Activated naive CD8-positive, alpha-beta T cell treated with anti-CD3 and anti-CD28 coated beads, Interleukin-2, amount 10 ng/mL, durations not matched to agents 7 days and 5 days (primary cell): ENCODE results near the gene THOC3. TPM values are rescaled to one million over a fixed set of nuclear protein-coding genes. Genes with fewer than 3 reads are reported as not detected.
"Not testable (repeated sequence)": the region's sequence is repeated elsewhere in the genome, so short reads cannot be mapped to it uniquely, and the experiment has no call there.

Experiments
- ATAC-seq: fragments of 150-1000 bp; cut with Tn5 transposase; one replicate; pipeline ENCODE4 v1.10.0; 2021; ENCODE audit warnings: low read depth, moderate library complexity
- POLR2A ChIA-PET: fragments of 350-600 bp; sonication (Branson Sonifier 250); formaldehyde crosslinking; loops from one replicate; lab custom pipeline; 2021; ENCODE audit warnings: antibody characterized with exemption; lab: Charles Lee
- DNase-seq: peaks from one replicate; pipeline ENCODE4 v3.0.0; 2021
- H3K27ac Mint-ChIP-seq: one replicate; pipeline ENCODE4 v1.8.0; 2022; ENCODE audit warnings: mild to moderate bottlenecking, mixed read lengths
- H3K27me3 Mint-ChIP-seq: one replicate; pipeline ENCODE4 v1.8.0; 2022; ENCODE audit warnings: mild to moderate bottlenecking, moderate library complexity, mixed read lengths
- H3K36me3 Mint-ChIP-seq: one replicate; pipeline ENCODE4 v1.8.0; 2021; ENCODE audit warnings: mild to moderate bottlenecking, mixed read lengths
- H3K4me1 Mint-ChIP-seq: one replicate; pipeline ENCODE4 v1.8.0; 2021; ENCODE audit warnings: mixed read lengths
- H3K4me3 Mint-ChIP-seq: one replicate; pipeline ENCODE4 v1.8.0; 2022; ENCODE audit warnings: mild to moderate bottlenecking, moderate library complexity, mixed read lengths
- H3K9me3 Mint-ChIP-seq: one replicate; pipeline ENCODE4 v1.8.0; 2021; ENCODE audit warnings: mixed read lengths
- total RNA-seq, 2 experiments: library from RNA; stranded (reverse); gene quantifications; one replicate each; pipeline ENCODE4 v1.2.3, GENCODE V29; 2021

Gene THOC3
- 10 to 100 TPM; 49.6 to 54.6 TPM for total RNA-seq

GRCh38 chr5:175967471-175968372 is at the start of gene THOC3:
THOC3 (minus strand) TSS chr5:175968315; CDS start chr5:175968208, 107 bp downstream.
- H3K9me3 Mint-ChIP-seq, H3K27me3 Mint-ChIP-seq, H3K4me1 Mint-ChIP-seq, H3K36me3 Mint-ChIP-seq, POLR2A ChIA-PET: not testable (repeated sequence)
- Mint-ChIP-seq H3K4me3 (peak within 1 kb of the TSS; percentile 85), H3K27ac (peak within 1 kb of the TSS; percentile 75)
- DNase-seq: peak; percentile 89
- peak; percentile 100 for ATAC-seq

- H3K36me3 Mint-ChIP-seq, H3K4me3 Mint-ChIP-seq, H3K27me3 Mint-ChIP-seq, H3K4me1 Mint-ChIP-seq, DNase-seq, H3K27ac Mint-ChIP-seq, H3K9me3 Mint-ChIP-seq, POLR2A ChIA-PET: not testable (repeated sequence)
- peak; percentile 72 for ATAC-seq
Observed at GRCh38 chr5:176017324-176017723, 49.2 kb upstream of the THOC3 start.

GRCh38 chr5:176014360-176014759 is 46.2 kb upstream of the THOC3 start:
- H3K27me3 Mint-ChIP-seq, H3K9me3 Mint-ChIP-seq, ATAC-seq, H3K27ac Mint-ChIP-seq, POLR2A ChIA-PET, H3K36me3 Mint-ChIP-seq, DNase-seq, H3K4me1 Mint-ChIP-seq, H3K4me3 Mint-ChIP-seq: not testable (repeated sequence)

GRCh38 chr5:176011088-176011487 is 43.0 kb upstream of the THOC3 start:
- peaks cover 12% of the 10 kb centered on the region for H3K4me1 Mint-ChIP-seq
- H3K27ac Mint-ChIP-seq, ATAC-seq, H3K36me3 Mint-ChIP-seq, DNase-seq, H3K4me3 Mint-ChIP-seq, H3K9me3 Mint-ChIP-seq, H3K27me3 Mint-ChIP-seq, POLR2A ChIA-PET: not testable (repeated sequence)

- H3K27me3 Mint-ChIP-seq, DNase-seq, H3K4me3 Mint-ChIP-seq, POLR2A ChIA-PET, H3K9me3 Mint-ChIP-seq, H3K27ac Mint-ChIP-seq, ATAC-seq, H3K36me3 Mint-ChIP-seq: not testable (repeated sequence)
- peaks cover 15% of the 10 kb centered on the region for H3K4me1 Mint-ChIP-seq
Observed at GRCh38 chr5:176010202-176010601, 42.1 kb upstream of the THOC3 start.

GRCh38 chr5:176007220-176007619 is 39.1 kb upstream of the THOC3 start:
- DNase-seq, POLR2A ChIA-PET, H3K36me3 Mint-ChIP-seq, H3K27me3 Mint-ChIP-seq, H3K9me3 Mint-ChIP-seq: not testable (repeated sequence)
- ATAC-seq: peak; percentile 76
- H3K4me3 Mint-ChIP-seq: peak overlapping the region; percentile 76
- H3K4me1 Mint-ChIP-seq: peaks cover 15% of the 10 kb centered on the region
- peak overlapping the region; percentile 83 for H3K27ac Mint-ChIP-seq

- H3K27me3 Mint-ChIP-seq, POLR2A ChIA-PET, ATAC-seq, H3K9me3 Mint-ChIP-seq, H3K36me3 Mint-ChIP-seq: not testable (repeated sequence)
- peak; percentile 39 for DNase-seq
- Mint-ChIP-seq H3K4me3 (peak overlapping the region; percentile 76), H3K27ac (peak overlapping the region; percentile 83), H3K4me1 (peaks cover 15% of the 10 kb centered on the region)
Observed at GRCh38 chr5:176006819-176007218, 38.7 kb upstream of the THOC3 start.

GRCh38 chr5:175997979-175998378 is 29.9 kb upstream of the THOC3 start:
- DNase-seq, ATAC-seq, H3K36me3 Mint-ChIP-seq, POLR2A ChIA-PET, H3K9me3 Mint-ChIP-seq, H3K27me3 Mint-ChIP-seq, H3K4me1 Mint-ChIP-seq, H3K4me3 Mint-ChIP-seq, H3K27ac Mint-ChIP-seq: not testable (repeated sequence)

GRCh38 chr5:175997495-175997894 is 29.4 kb upstream of the THOC3 start:
- POLR2A ChIA-PET, H3K27ac Mint-ChIP-seq, DNase-seq, H3K27me3 Mint-ChIP-seq, H3K9me3 Mint-ChIP-seq, H3K4me1 Mint-ChIP-seq, H3K36me3 Mint-ChIP-seq, H3K4me3 Mint-ChIP-seq, ATAC-seq: not testable (repeated sequence)

- H3K4me1 Mint-ChIP-seq, H3K9me3 Mint-ChIP-seq, H3K27me3 Mint-ChIP-seq, ATAC-seq, H3K27ac Mint-ChIP-seq, H3K36me3 Mint-ChIP-seq, DNase-seq, H3K4me3 Mint-ChIP-seq, POLR2A ChIA-PET: not testable (repeated sequence)
Observed at GRCh38 chr5:175996791-175997190, 28.7 kb upstream of the THOC3 start.

GRCh38 chr5:175995506-175995905 is 27.4 kb upstream of the THOC3 start:
- H3K4me3 Mint-ChIP-seq, H3K27ac Mint-ChIP-seq, H3K36me3 Mint-ChIP-seq, DNase-seq, H3K27me3 Mint-ChIP-seq, H3K4me1 Mint-ChIP-seq, POLR2A ChIA-PET, H3K9me3 Mint-ChIP-seq, ATAC-seq: not testable (repeated sequence)

- H3K27me3 Mint-ChIP-seq, H3K9me3 Mint-ChIP-seq, H3K4me3 Mint-ChIP-seq, POLR2A ChIA-PET, H3K36me3 Mint-ChIP-seq, DNase-seq, ATAC-seq, H3K27ac Mint-ChIP-seq, H3K4me1 Mint-ChIP-seq: not testable (repeated sequence)
Observed at GRCh38 chr5:175979371-175979995, 11.4 kb upstream of the THOC3 start.

- peak; percentile 17 for ATAC-seq
- H3K36me3 Mint-ChIP-seq, H3K27me3 Mint-ChIP-seq, DNase-seq, H3K27ac Mint-ChIP-seq, H3K9me3 Mint-ChIP-seq, H3K4me1 Mint-ChIP-seq, POLR2A ChIA-PET: not testable (repeated sequence)
- peak overlapping the region; percentile 19 for H3K4me3 Mint-ChIP-seq
Observed at GRCh38 chr5:175968381-175968780, 266 bp upstream of the THOC3 start.

GRCh38 chr5:175962329-175962728 is 5.8 kb downstream of the THOC3 start:
- H3K4me3 Mint-ChIP-seq, H3K9me3 Mint-ChIP-seq, DNase-seq, H3K27ac Mint-ChIP-seq, H3K36me3 Mint-ChIP-seq, ATAC-seq, POLR2A ChIA-PET, H3K27me3 Mint-ChIP-seq, H3K4me1 Mint-ChIP-seq: not testable (repeated sequence)
